ENCODE measurements around the gene VPS25. TPM values are rescaled to one million over a fixed set of nuclear protein-coding genes. Genes with fewer than 3 reads are reported as not detected.
A peak's percentile ranks its signal among the peaks of the same experiment; 100 is the strongest.

Gene VPS25
- total RNA-seq, 4 donors from 2014 or later: 44.3 to 53.4 (median 48.4) TPM

GRCh38 chr17:42774066-42774745, 957 bp downstream of the VPS25 start:
- DNase-seq (ENCODE audit: low spot score) (no peak), ATAC-seq (ENCODE audit: low FRiP score) (no peak)
- no peak for TF ChIP-seq CTCF (IDR thresholded peaks at IDR 0.05)

- no peak for TF ChIP-seq CTCF (IDR thresholded peaks at IDR 0.05)
Measured at GRCh38 chr17:42775534-42776098, 2.4 kb downstream of the VPS25 start.

GRCh38 chr17:42778570-42778969, 5.3 kb downstream of the VPS25 start:
- no peak for DNase-seq (ENCODE audit: low spot score)
- no peak for ATAC-seq (ENCODE audit: low FRiP score)
- no peak for TF ChIP-seq CTCF (IDR thresholded peaks at IDR 0.05)

More at GRCh38 chr17:42775534-42776098, 2.4 kb downstream of the VPS25 start:
- no peak for ATAC-seq (ENCODE audit: low FRiP score)
- no peak for DNase-seq (ENCODE audit: low spot score)

GRCh38 chr17:42779304-42779935, 6.2 kb downstream of the VPS25 start:
- TF ChIP-seq CTCF (IDR thresholded peaks at IDR 0.05): no peak
- no peak for DNase-seq (ENCODE audit: low spot score)
- no peak for ATAC-seq (ENCODE audit: low FRiP score)

GRCh38 chr17:42779936-42780850, 6.9 kb downstream of the VPS25 start, which contains the start of gene WNK4:
Gene WNK4 (plus strand): TSS chr17:42780610. CDS start chr17:42780699, 89 bp downstream.
- TF ChIP-seq CTCF (IDR thresholded peaks at IDR 0.05): no peak
- ATAC-seq (ENCODE audit: low FRiP score): peak; percentile 74
- DNase-seq (ENCODE audit: low spot score): no peak

GRCh38 chr17:42780851-42781638, 7.8 kb downstream of the VPS25 start:
- TF ChIP-seq CTCF (IDR thresholded peaks at IDR 0.05): no peak
- ATAC-seq (ENCODE audit: low FRiP score) (peak; percentile 11), DNase-seq (ENCODE audit: low spot score) (no peak)

Data from omental fat pad (tissue), 4 donors.